Esophagus squamous epithelium (tissue), 4 donors: ENCODE results near the gene BACH2.

Source experiments
- POLR2A ChIP-seq, 4 donors: fragments of 450-650 bp; IDR thresholded peaks; one replicate each; pipeline ENCODE4 v1.6.1; 2017; ENCODE audit warnings: antibody characterized with exemption in 4 of 4, mild to moderate bottlenecking in 4 of 4, moderate library complexity in 3 of 4
- TF ChIP-seq, protein P1 (sequence below), 6 experiments: fragments of 450-650 bp in 4 of 6; fragments of 200-600 bp in 2 of 6; sonication (generic) in 2 of 6; IDR thresholded peaks; one replicate each; pipeline ENCODE4 v1.5.1; 2016 to 2019; ENCODE audit warnings: antibody characterized with exemption in 6 of 6, mild to moderate bottlenecking in 4 of 6, moderate library complexity in 4 of 6

DNA sequence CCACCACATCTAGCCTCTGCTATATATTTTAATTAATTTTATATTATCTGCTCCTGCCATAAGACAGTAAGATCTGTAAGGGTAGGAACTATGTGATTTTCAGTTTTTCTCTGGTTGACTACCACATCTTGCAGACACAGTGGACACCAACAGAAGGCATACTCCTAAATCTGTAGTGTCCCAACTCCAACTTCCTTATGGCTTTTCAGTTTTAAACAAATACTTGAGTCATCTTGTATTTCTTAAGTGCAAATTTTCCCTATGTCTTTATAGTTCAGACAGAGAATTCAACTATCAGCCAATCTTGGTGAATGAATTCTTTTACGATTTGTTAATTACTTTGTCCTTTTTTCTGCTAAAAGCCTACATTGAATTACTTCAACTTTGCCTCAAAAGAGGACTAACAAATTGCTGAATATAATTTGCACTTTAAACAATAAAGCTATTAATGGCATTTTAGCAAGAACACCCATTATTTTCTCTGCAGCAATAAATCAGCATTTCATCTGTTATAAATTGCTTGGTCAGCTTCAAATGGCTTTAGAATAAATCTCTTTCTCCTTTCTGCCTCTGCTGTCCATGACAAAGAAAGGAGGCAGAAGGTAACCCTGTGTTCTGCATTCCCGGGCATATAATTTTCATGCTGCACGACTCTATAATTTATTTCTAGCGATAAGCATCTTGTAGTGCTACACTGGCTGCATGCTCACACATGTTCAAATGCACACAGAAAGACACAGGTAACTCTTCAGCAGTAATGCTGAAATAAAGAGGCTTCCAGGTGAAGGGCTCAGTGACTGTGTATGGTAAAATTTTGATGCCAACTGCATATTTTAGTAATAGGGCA lies 144.8 kb downstream of the BACH2 start:
- TF ChIP-seq, protein P1, sequence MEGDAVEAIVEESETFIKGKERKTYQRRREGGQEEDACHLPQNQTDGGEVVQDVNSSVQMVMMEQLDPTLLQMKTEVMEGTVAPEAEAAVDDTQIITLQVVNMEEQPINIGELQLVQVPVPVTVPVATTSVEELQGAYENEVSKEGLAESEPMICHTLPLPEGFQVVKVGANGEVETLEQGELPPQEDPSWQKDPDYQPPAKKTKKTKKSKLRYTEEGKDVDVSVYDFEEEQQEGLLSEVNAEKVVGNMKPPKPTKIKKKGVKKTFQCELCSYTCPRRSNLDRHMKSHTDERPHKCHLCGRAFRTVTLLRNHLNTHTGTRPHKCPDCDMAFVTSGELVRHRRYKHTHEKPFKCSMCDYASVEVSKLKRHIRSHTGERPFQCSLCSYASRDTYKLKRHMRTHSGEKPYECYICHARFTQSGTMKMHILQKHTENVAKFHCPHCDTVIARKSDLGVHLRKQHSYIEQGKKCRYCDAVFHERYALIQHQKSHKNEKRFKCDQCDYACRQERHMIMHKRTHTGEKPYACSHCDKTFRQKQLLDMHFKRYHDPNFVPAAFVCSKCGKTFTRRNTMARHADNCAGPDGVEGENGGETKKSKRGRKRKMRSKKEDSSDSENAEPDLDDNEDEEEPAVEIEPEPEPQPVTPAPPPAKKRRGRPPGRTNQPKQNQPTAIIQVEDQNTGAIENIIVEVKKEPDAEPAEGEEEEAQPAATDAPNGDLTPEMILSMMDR (IDR thresholded peaks at IDR 0.05), result no peak
- no peak for TF ChIP-seq POLR2A (IDR thresholded peaks at IDR 0.05)
